Ovary (tissue), 9 donors: ENCODE measurements around the gene POFUT1. TPM values are rescaled to one million over a fixed set of nuclear protein-coding genes. Genes with fewer than 3 reads are reported as not detected.
"Not testable (repeated sequence)": the region's sequence is repeated elsewhere in the genome, so short reads cannot be mapped to it uniquely, and the experiment has no call there.

ENCODE experiments used
- DNase-seq, 5 donors: peaks; one replicate each; pipeline ENCODE4 v3.0.0-alpha.2; 2019 to 2020
- H3K27ac ChIP-seq, 2 donors: fragments of 200-600 bp; one replicate each; pipeline versions ENCODE4 v1.5.1 to v1.8.0; 2019 to 2022
- H3K27me3 ChIP-seq: fragments of 200-600 bp; one replicate; pipeline ENCODE4 v1.8.0; 2022
- H3K36me3 ChIP-seq: fragments of 200-600 bp; sonication (generic); one replicate; pipeline ENCODE4 v1.5.1; 2019
- H3K4me1 ChIP-seq: one replicate; pipeline ENCODE4 v1.8.1; 2013; ENCODE audit warnings: mild to moderate bottlenecking, moderate library complexity; ENCODE audit not compliant: insufficient read depth
- H3K4me3 ChIP-seq: fragments of 200-600 bp; sonication (generic); one replicate; pipeline ENCODE4 v1.5.1; 2017
- H3K9me3 ChIP-seq, 2 donors: fragments of 200-600 bp in 1 of 2; sonication (generic) in 1 of 2; one replicate each; pipeline versions ENCODE4 v1.5.1 to v1.8.1; 2013 to 2019; ENCODE audit warnings: mild to moderate bottlenecking in 1 of 2, moderate library complexity in 1 of 2
- CTCF ChIP-seq, 3 donors: fragments of 450-650 bp in 2 of 3; fragments of 200-600 bp in 1 of 3; IDR thresholded peaks; one replicate each; pipeline versions ENCODE4 v1.5.1 to v1.8.0; 2016 to 2022; ENCODE audit warnings: antibody characterized with exemption in 3 of 3, mild to moderate bottlenecking in 1 of 3
- EP300 ChIP-seq: sonication (generic); formaldehyde crosslinking; IDR thresholded peaks from one replicate; pipeline ENCODE4 v1.6.1; 2017; ENCODE audit warnings: antibody characterized with exemption
- POLR2A ChIP-seq: fragments of 450-650 bp; IDR thresholded peaks from one replicate; pipeline ENCODE4 v1.6.1; 2017; ENCODE audit warnings: antibody characterized with exemption, mild to moderate bottlenecking, moderate library complexity
- WGBS, 3 donors: extraction: QIAGEN DNeasy Blood & Tissue Kit in 1 of 3; methylation state at CpG; one replicate each; pipeline versions ENCODE4 v1.1.5 to v1.1.7; 2013 to 2017; 5-methylcytosine and 5-hydroxymethylcytosine counted together
- intact Hi-C, 4 donors: fragments of 100-400 bp; cut with DNase I; formaldehyde crosslinking; loops; one replicate each; pipeline versions ENCODE4 v1.11.0 to v1.15.1; 2022 to 2023
- polyA plus RNA-seq, 2 donors: library from polyadenylated mRNA; stranded (reverse); fragments of 200-250 nt in 1 of 2; fragments of 350-450 nt in 1 of 2; fragmentation: Illumina TruSeq in 1 of 2; extraction: RNeasy Lipid Tissue Mini Kit (QIAGEN cat#74804) in 1 of 2; gene quantifications; one replicate each; pipeline ENCODE4 v1.2.3, GENCODE V29; 2013 to 2014
- total RNA-seq, 7 donors: library from RNA; depleted of rRNA in 2 of 7; stranded (reverse); fragments of >200 nt in 2 of 7; fragmentation: NEBNext Ultra II Directional in 3 of 7; extraction: Animal tissue kit (Norgen Biotek cat#: 25700) in 3 of 7; gene quantifications; one replicate each; pipeline versions ENCODE4 v1.1.0 to v1.2.4, GENCODE V29; 2016 to 2023
- donor health status: DM: no; HTN: no; CAD: no; lungs with moderate emphysema.
- donor health status: DM: no; HTN: no; CAD: no.
- donor health status: Bipolar disorder and iron deficiency.
- donor health status: DM: yes; HTN: yes; CAD: no.
- donor health status: DM: no; HTN: no; CAD: no.
- donor health status: DM: yes; HTN: yes; CAD: no.

The POFUT1 gene
- total and polyA plus RNA-seq, 9 donors, result 18.0 to 48.4 (median 32.3) TPM

GRCh38 chr20:32195581-32195980 lies 12.1 kb upstream of the POFUT1 start:
- DNase-seq, result no peak
- Histone ChIP-seq H3K4me1 (peaks cover 3% of the 10 kb centered on the region), H3K27ac (no peak overlapping the region), H3K4me3 (no peak overlapping the region), H3K27me3 (no peaks in the 10 kb centered on the region), H3K36me3 (no peaks in the 10 kb centered on the region), H3K9me3 (no peaks in the 10 kb centered on the region)
- TF ChIP-seq EP300 (no peak), POLR2A (no peak), CTCF (IDR thresholded peaks at IDR 0.05) (no peak)
- intact Hi-C loops, result loop anchor here in 1 of 4 donors (10.0 kb wide), 1 partner anchor 91 kb away; the partner anchor contains the start of gene TM9SF4
- WGBS, 3 donors, result 64 to 70% (median 69%) methylated on average over 7 of the region's 7 CpGs

- not testable (repeated sequence) for H3K27me3 ChIP-seq, H3K27ac ChIP-seq, H3K4me1 ChIP-seq, H3K4me3 ChIP-seq, DNase-seq, H3K36me3 ChIP-seq, H3K9me3 ChIP-seq
- WGBS, 3 donors, result 92 to 95% (median 92%) methylated on average over 11 of the region's 11 CpGs
- intact Hi-C loops, result loop anchor here in 1 of 4 donors (10.0 kb wide), 1 partner anchor 92 kb away; the partner anchor contains the start of gene TM9SF4
Measured at GRCh38 chr20:32196613-32197012, 11.1 kb upstream of the POFUT1 start.

- H3K4me1 ChIP-seq, DNase-seq, H3K36me3 ChIP-seq, H3K27ac ChIP-seq, H3K27me3 ChIP-seq, H3K4me3 ChIP-seq, H3K9me3 ChIP-seq: not testable (repeated sequence)
- intact Hi-C loops, result loop anchor here in 1 of 4 donors (10.0 kb wide), 1 partner anchor 92 kb away; the partner anchor contains the start of gene TM9SF4
- WGBS, 3 donors, result 87 to 94% (median 92%) methylated on average over 18 to 20 of the region's 20 CpGs
Measured at GRCh38 chr20:32197136-32197535, 10.5 kb upstream of the POFUT1 start.

- Histone ChIP-seq H3K27ac (no peak overlapping the region), H3K36me3 (no peaks in the 10 kb centered on the region), H3K9me3 (no peaks in the 10 kb centered on the region), H3K27me3 (no peaks in the 10 kb centered on the region), H3K4me3 (no peak overlapping the region), H3K4me1 (peaks cover 2% of the 10 kb centered on the region)
- 69 to 84% (median 79%) methylated on average over 4 of the region's 4 CpGs for WGBS, 3 donors
- TF ChIP-seq EP300 (no peak), POLR2A (no peak), CTCF (IDR thresholded peaks at IDR 0.05) (no peak)
- DNase-seq, result no peak
- intact Hi-C loops, result loop anchor here in 1 of 4 donors (10.0 kb wide), 1 partner anchor 94 kb away; the partner anchor contains the start of gene TM9SF4
Measured at GRCh38 chr20:32199006-32199405, 8.7 kb upstream of the POFUT1 start.

GRCh38 chr20:32201296-32201976 lies 6.2 kb upstream of the POFUT1 start:
- no peak for DNase-seq
- H3K27ac ChIP-seq, result no peak overlapping the region
- no peaks in the 10 kb centered on the region for H3K36me3 ChIP-seq
- 82 to 88% (median 87%) methylated on average over 4 of the region's 4 CpGs for WGBS, 3 donors
- H3K27me3 ChIP-seq, result no peaks in the 10 kb centered on the region
- H3K4me1 ChIP-seq, result peaks cover 2% of the 10 kb centered on the region
- no peaks in the 10 kb centered on the region for H3K9me3 ChIP-seq
- H3K4me3 ChIP-seq, result no peak overlapping the region
- no peak for TF ChIP-seq POLR2A
- TF ChIP-seq EP300, result no peak
- no peak for TF ChIP-seq CTCF (IDR thresholded peaks at IDR 0.05)
- intact Hi-C loops, result loop anchor here in 1 of 4 donors (10.0 kb wide), 1 partner anchor 283 kb away; no protein-coding TSS in a partner anchor
